CD4-positive, alpha-beta T cell treated with Interleukin-6 at 100 ng/mL for 8 hours (primary cell): ENCODE results near the gene PRKCD.
A peak's percentile ranks its signal among the peaks of the same experiment; 100 is the strongest.

Source experiments
- DNase-seq: peaks from one replicate; pipeline ENCODE4 v3.0.0-alpha.2; 2020; ENCODE audit warnings: mixed read lengths, low spot score

Gene PRKCD

DNA sequence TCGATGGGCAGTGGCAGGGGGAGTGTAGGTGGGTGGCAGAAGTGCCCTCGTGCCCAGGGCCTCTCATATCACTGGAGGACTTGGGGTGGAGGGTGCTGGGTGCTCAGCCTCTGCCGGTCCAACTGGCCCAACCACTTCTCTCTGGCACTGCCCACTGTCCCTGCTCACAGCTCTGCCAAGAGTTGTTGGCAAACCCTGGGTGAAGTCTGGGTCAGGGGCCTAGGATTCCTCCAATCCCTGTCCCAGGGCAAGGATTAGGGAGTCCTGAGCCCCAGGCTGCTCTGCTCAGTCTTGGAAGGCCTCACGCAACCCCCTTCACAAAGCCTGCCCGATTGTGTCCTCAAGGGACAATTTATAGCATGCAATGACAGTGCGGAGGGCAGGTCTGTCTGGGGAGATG, 5.2 kb upstream of the PRKCD start:
- no peak for DNase-seq

DNA sequence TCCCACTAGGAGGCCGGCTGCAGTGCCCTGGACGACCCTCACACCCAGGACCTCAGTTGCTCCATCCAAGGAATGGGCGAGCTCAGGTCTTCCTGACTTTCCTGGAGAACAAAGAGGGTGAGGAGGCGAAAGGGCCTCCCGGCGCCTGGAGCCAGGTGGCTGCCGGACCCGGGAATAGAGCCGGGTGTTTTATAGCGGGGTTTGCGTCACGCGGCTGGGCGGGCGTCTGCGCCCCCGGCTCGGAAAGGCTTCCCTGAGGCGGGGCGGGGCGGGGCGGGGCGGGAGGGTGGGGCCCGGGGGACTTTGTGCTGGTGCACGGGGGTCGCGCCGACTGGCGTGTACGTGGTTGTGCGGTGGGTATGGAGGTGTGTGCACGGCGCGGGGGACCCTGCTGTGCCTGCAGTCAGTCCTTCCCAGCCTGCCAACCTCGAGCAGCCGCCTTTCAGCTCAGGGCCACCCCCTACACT, 4.6 kb upstream of the PRKCD start:
- DNase-seq, result no peak

DNA sequence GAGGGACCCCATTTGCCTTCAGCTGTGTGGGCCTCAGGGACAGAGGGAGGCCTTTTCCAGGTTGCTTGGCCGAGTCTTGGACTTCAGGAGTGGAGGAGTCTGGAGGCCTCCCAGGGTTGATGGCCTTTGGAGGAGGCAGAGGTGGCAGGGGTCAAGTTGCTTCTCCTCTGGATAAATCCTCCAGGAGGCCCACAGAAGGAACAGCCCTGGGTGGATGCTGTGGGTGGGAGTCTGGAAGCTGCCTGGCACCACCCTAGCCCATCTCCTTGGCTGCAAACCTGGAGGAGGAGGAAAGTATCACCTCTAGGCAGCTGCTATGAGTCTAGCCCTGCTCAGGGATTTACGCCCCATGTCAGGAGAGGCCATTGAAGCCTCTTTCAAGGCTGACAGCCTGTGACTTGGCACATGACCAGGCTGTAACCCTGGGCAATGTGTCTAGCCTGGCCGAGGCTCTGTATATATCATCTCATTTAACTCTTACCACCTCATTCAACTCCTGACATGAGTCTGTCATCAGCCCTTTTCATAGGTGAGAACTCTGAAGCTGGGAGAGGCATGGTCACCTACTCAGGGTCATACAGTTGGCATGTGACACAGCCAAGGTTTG, 2.9 kb upstream of the PRKCD start:
- no peak for DNase-seq

DNA sequence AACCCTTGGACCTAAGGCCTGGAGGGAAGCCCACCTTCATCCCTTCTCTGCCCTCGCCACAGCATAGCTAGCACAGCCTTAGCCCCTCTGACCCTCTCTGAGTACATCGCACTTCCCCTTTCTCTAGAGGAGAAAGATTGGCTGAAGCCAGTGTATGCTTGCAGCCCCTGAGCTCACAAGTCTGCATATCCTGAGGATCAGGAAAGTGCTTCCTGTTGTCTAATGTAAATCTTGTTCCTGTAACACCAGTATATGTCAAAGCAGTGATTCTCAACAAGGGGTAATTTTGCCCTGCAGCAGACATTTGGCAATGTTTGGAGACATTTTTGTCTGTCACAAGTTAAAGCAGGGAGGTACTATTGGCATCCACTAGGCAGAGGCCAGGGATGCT, 2.2 kb upstream of the PRKCD start:
- DNase-seq, result no peak

DNA sequence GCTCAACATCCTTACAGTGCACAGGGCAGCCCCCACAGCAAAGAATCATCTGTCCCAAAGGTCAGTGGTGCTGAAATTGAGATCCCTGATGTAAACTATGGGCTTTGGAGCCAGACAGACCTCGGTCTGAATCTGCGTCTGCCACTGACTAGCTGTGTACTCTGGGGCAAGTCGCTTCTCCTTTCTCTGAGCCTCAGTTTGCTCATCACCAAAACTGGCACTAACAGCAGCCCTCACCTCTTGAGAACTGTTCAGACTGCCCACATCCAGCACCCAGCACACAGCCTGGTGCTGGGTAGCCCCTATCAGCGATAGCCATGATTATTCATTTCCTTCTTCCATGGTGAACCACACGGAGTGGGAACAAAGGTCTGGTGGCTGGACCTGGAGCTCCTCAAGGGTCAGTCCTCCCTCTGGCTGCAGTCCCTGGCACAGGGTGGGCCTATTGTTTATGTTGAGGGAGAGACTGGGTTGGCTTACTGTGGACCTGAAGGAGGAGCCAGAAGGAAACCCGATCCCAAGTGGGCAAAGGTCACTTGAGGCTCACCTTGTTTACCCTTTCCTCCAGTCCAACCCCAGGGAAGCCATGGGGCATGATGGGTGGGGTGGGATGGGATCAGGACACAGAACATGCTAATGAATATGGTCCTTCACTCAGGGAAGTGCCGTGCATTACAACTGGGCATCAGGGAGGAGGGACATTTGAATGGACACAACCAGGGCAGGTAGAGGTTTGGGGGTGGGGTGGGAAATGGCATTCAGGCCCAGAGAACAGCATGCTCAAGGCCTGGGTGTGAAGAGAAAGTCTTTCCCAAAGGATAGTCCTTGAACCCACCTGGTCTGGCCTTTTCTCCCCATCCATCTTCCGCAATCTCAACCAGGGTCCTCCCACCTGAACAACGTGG, 1.6 kb upstream of the PRKCD start:
- DNase-seq, result no peak

DNA sequence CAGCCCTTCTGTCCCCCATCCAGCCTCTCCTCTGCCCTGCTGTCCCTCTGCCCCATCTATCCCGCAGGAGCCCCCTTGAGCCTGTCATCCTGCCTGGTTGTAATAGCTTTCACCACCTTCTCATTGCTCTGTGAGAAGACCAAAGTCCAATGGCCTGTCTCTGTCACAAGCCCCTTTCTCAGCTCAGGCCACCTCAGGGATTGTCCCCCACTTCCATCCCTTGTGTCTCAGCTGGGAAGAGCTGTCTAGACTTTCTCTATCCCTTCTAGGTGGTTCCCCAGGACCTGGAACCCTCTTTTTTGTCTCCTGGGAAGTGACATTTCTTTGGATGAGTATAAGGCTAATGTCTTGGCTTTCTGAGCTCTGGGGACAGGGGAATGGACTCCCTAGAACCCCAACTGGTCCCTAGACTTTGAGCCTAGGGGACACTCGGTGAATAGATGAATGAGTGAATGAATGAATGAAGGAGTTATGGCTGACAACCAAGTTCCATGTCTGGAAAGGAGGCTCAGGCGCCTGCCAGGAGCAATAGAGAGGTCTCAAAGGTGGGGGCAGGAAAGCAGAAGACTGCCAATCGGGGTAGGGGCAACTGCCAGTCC, 849 bp upstream of the PRKCD start:
- DNase-seq, result no peak

DNA sequence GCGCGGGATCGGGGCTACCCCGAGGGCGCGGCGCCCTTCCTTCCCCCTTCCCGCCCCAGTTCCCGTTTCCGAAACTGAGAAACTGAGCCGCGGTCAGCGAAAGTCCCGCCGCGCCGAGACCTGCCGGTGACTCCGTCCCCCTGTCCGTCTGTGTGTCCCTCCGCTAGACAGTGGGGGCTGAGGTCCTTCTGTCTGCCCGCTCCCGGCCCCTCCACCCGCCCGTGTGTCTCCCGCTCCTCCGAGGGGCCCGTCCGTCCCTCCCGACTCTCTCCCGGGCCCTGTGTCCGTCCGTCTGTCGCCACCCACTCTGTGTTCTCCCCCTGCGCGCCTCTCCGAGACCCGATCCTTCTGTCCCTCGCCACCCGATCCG, 426 bp downstream of the PRKCD start:
- no peak for DNase-seq

DNA sequence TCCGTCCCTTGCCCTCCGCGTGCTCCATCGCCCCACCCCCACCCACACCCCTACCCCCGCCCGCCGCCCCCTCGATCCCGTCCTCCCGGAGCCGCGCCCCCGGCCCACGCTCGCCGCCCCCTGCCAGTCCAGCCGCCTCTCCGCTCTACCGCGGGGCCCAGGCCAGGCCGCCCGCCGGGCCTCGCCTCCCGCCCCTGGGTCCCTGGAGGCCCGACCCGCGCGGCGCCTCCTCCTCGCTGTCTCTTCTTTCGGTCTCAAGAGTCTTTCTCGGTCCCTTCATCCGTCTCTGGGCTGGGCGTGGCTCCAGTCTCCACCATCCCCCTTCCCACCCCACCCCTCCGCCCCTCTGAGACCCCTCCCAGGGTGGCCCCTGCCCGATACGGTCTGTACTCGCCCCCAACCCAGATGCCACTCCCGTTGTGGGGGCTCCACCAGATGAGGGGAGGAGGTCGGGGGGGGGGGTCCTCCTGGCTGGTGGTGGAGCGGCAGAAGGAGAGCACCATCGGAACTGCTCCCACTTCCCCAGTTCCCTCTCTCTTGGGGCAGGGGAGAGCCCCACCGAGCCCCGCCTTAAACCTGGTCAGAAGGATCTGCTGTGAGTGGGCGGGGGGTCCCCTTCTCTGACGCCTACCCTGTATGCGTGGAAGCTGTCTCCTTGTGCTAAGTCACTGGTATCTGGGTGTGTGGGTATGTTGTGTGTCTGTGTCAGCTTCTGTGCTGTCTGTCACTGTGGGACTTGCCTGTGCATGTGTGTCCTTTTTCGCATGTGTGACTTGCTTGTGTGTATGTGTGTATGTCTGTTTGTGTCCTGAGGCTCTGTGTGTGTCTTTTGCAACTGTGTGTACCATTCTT, 1.0 kb downstream of the PRKCD start:
- peak; percentile 21 for DNase-seq

DNA sequence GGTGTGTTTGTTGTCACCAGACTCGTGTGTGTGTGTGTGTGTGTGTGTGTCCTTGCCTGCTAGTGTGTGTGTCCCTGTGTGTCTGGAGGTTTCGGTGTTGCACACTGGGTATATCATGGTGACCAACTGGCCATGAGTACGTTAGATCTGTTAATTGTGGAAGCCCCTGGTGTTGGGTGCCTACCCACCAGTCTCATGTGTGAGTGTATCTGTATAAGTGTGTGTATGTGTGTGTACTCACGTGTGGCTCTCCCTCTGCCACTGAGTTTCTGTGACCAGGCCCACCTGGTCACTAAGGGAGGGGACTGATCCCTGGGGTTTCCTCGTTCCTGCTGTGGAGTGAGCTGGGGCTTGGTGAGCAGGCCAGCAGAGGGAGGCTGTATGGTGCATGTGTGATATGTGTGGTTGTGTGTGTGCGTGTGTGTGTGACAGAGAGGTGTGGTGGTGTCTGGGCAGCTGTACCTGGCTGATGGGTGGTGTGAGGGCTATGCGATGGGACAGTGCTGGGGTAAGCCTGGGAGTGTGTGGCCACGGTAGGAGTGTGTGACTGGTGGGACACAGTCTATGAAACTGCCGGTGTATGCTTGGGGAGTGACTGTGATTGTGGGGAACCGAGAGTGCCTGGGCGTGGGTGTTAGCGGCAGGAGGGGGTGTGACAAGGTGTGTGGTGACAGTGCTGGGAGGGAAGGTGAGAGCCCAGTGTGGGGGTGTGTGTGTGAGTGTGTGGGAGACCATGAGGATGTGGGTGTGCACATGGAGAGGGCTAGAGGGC, 1.8 kb downstream of the PRKCD start:
- peak; percentile 43 for DNase-seq

DNA sequence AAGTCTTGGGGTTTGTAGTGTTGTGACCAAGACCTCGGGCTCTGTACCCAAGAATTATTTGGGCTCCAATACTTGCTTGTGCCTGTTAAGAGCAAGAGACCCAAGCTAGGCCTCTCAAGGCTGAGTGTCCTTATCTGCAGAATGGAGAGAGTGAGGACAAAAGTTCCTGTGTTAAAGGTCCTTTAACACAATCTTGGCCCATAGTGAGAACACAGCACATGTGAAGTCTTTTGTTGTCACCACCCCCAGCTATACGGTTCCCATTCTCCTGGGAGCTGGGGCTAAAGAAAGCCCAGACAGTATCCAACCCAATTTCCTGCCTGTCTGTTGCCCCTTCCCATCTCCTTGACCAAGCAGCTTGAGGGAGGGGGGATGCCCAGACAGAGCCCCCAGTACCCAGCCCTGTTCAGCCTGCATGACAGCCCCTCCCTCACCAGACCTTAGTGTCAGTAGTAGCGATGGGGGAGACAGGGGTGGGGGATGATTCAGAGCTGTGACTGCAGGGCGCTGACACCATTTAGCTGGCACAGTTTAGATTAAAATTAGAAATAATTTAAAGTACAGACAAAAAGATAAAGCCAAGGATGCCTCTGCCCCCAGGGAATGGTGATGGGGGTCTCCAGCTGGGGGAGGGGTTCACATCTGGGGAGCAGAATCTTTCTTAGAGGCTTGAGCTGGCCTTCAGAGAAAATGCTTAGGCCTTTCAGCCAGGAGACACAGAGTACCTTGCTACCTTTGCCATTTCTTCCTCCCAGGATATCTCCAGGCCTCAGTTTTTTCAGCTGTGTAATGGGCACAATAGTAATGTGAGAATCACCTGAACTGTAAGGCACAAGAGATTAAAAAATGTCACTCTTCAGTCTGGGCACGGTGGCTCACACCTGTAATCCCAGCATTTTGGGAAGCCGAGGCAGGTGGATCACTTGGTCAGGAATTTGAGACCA, 2.7 kb downstream of the PRKCD start:
- no peak for DNase-seq

DNA sequence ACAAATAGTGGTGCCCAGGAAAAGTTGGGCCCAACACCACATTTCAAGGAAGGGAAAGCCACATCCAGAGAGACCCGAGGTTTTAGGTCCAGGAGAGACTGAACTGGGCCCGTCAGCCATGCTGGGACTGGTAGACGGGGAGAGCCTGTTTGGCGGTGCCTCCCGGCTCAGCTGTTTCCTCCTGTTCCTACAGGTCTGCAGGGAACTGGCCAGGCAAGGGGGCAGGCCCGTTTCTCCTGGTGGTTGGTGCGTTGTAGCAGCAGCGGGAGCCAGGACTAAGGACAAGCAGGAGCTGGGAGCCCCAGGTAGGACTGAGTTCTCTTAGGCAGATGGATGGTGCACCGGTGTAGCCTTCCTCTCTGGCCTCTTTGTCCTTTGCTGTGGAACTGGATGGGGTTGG, 3.9 kb downstream of the PRKCD start:
- no peak for DNase-seq

DNA sequence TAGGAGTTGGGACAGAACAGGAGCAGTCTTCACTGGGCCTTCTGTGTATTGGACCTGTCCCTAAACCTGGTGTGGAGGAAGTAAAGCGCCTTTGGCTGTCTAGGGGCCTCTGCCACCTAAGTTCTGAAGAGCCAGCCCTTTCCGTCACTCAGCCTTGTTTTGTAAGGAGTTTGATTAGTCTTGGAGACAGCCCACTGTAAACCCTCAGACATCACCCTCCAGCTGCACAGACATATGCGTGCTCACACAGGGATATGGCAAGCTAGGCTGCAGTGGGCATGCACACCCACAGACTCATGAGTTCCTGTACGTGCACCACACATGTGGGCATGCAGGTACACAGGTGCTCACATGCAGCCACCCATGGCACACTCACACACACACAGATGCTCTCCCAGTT, 5.2 kb downstream of the PRKCD start:
- no peak for DNase-seq

DNA sequence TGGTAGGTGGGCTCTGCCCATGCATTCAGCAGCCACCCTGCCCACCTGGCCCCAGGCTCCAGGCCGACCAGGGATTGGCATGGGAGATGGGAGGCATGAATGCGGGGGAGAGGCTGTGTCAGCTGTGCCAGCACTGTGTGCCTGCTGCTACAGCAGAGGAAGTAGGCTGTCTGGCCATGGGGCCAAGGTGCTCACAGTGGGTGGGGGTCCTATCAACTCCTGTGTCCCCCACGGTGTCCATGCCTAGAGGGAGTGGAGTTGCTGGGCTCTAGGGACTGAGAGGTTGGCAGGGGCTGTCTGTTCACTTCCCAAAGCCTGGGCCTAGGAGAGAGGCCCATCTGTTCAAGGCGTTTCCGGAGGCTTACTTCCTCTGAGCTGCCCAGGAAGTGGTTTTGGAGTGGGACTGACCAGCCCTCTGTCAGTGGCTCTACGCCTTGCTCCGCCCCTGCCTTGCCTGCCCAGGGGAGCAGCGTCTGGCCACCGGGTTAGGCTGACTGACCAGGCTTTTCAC, 5.8 kb downstream of the PRKCD start:
- DNase-seq, result no peak

DNA sequence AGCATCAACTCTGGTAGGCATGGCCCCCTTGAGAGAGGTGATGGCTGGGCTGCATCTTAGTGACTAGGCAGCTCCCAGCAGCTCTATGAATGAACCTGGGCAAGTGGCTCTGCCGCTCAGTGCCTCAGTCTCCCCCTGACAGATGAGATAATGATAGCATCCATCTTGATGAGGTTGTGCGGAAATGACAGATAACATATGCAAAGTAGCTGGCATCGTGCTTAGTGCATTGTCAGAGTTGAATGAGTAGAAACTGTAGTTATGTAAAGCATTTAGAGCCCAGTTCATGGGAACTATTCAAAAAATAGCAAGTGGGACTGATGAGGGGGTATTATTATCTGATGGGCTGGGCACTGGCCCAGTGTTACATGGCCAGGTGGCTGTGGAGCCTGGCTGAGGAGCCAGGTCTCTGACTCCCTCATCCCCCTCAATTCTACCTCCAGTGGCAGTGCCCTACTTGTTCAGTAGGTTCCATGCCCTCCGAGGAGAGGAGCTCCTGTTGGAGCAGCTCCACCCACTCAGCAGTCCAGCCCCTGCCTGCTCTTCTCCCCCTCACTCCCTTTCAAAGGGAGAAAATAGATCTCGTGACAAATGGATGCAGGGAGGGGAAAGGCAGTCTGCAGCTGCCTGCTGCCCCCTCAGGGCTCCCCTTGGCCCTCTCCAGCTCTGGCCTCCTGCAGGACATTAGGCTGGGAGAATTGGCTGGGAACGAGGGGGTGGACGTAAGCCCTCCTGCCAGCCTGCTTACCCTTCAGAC, 6.6 kb downstream of the PRKCD start:
- no peak for DNase-seq

DNA sequence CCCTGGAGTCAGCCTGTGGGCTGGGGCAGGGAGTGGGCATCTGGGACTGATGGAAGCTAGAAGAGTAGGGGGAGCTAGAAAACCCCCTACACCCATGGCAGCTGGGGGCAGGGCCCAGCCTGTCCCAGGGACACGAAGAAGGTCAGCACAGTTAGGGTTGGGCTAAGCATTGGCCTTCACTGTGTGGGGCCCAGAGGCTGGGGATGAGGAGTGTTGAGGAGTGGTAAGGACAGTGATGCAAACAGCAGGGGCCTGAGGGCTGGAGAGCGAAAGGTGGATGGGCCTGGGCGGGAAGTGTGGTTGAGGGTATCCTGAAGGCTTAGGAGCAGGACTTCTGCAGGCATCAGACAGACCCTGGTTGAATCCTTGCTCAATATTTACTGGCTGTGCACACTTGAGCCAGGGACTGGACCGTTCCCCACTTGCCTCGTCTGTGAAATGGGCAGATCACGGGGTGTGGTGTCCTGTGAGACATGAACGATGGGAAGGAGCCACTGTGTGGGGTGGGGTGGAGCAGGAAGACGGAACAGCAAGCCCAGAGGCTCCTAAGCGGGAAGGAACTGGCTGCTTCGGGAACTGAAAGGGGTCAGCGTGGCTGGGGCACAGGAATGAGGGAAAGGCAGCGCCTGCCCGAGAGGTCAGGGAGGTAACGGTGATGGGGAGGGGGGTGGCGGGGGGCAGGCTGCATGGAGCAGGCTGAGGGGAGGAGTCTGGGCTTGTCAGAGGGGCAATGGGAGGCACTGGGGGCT, 7.3 kb downstream of the PRKCD start:
- DNase-seq, result no peak

DNA sequence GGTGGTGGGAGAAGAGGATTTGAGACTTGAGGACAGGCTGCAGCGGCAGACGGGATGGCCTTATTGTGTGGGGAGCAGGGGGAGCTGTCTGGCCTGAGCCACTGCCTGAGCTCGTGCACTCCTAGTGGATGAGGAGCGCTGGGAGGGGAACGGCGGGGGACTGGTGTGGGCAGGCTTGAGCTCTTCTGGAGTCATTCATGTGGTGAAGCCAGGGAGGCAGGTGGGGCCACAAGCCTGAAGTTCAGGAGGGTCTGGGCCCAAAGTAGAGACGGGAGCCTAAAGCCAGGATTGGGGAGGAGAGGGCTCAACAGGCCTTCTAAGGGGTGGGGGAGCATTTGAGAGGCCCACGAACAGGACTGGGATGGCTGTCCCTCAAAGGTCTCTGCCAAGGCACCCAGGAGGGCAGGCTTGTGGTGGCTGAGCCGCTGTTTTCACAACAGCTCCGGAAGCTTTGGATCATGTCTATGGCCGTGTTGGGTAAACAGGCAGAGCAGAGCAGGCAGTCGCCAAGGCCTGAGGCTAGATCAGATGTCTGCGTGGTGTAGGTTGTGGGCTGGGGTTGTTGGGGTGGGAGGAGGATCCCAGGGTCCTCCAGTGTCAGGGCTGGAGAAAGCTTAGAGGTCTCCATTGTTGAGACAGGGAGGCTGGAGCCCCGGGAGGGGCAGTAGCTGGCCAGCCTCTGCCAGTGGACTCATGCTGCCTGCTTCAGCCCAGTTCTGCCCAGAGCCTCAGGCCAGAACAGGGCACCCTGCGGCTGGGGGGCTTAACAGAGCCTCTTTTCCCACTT, 8.2 kb downstream of the PRKCD start:
- DNase-seq, result no peak

DNA sequence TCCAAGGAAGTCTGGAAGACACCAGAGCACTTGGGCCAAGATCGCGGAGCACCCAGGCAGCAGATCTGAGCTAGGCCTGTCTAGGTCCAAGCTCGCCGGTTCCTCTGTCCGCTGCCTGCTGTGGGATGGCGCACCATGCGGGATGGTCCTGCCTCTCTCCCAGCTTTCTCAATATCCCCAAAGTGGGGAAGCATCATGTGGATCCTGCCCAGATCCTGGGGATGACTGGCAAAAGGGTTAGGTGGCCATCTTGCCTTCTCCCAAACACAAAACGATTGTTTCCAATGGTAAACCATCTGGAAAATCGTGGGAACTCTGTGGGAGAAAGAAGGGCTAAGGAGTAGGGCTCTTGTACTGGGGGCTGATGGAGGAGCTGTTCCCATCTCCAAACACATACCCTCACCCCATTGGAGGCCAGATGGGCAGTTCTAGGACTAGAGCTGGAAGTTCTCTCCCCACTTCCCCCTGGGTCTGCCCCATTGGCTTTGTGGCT, 8.9 kb downstream of the PRKCD start:
- DNase-seq, result no peak
